ENCODE measurements around the gene ZNF732.
"Not testable (repeated sequence)": the region's sequence is repeated elsewhere in the genome, so short reads cannot be mapped to it uniquely, and the experiment has no call there.

ZNF732 gene

GRCh38 chr4:304969-305680 is at the start of gene ZNF732:
TSS of gene ZNF732 (minus strand) at chr4:305474. CDS start at chr4:305310, 164 bp downstream.
- no peak for DNase-seq

- DNase-seq, result no peak
Measured at GRCh38 chr4:340011-340410, 34.7 kb upstream of the ZNF732 start.

- no peak for DNase-seq
Measured at GRCh38 chr4:338759-339097, 33.5 kb upstream of the ZNF732 start.

- DNase-seq, result peak; percentile 35
Measured at GRCh38 chr4:337932-338758, 32.9 kb upstream of the ZNF732 start.

GRCh38 chr4:337143-337931 is 32.1 kb upstream of the ZNF732 start, which contains the start of gene ZNF141:
TSS of gene ZNF141 (plus strand) at chr4:337814. CDS start at chr4:337984, 170 bp downstream.
- peak; percentile 93 for DNase-seq

GRCh38 chr4:336893-337142 is 31.5 kb upstream of the ZNF732 start:
- no peak for DNase-seq

GRCh38 chr4:336099-336892 is 31.0 kb upstream of the ZNF732 start:
- DNase-seq, result no peak

- DNase-seq, result no peak
Measured at GRCh38 chr4:335515-335914, 30.2 kb upstream of the ZNF732 start.

- no peak for DNase-seq
Measured at GRCh38 chr4:328729-329128, 23.5 kb upstream of the ZNF732 start.

- no peak for DNase-seq
Measured at GRCh38 chr4:314296-314903, 9.1 kb upstream of the ZNF732 start.

- DNase-seq, result no peak
Measured at GRCh38 chr4:309807-310206, 4.5 kb upstream of the ZNF732 start.

- peak; percentile 3 for DNase-seq
Measured at GRCh38 chr4:306551-306961, 1.3 kb upstream of the ZNF732 start.

GRCh38 chr4:304516-304915 is 758 bp downstream of the ZNF732 start:
- DNase-seq, result not testable (repeated sequence)

GRCh38 chr4:302381-302780 is 2.9 kb downstream of the ZNF732 start:
- no peak for DNase-seq

GRCh38 chr4:294732-295131 is 10.5 kb downstream of the ZNF732 start:
- no peak for DNase-seq

- DNase-seq, result no peak
Measured at GRCh38 chr4:288891-289290, 16.4 kb downstream of the ZNF732 start.

GRCh38 chr4:273309-274017 is 31.8 kb downstream of the ZNF732 start:
- no peak for DNase-seq

- no peak for DNase-seq
Measured at GRCh38 chr4:271492-272103, 33.7 kb downstream of the ZNF732 start.

- DNase-seq, result not testable (repeated sequence)
Measured at GRCh38 chr4:259240-259639, 46.0 kb downstream of the ZNF732 start.

GRCh38 chr4:256492-256891 is 48.8 kb downstream of the ZNF732 start:
- no peak for DNase-seq
